MM.1S (cell line): ENCODE results near the gene TOR3A.

Source experiments
- DNase-seq: peaks from one replicate; pipeline ENCODE4 v3.0.0-alpha.2; 2015
- H2AFZ ChIP-seq: fragments of 300-600 bp; sonication (generic); 2 replicates; pipeline ENCODE4 v1.6.0; 2016; ENCODE audit warnings: antibody characterized with exemption, low read length
- H3F3A ChIP-seq: fragments of 300-600 bp; sonication (generic); 2 replicates; pipeline ENCODE4 v1.6.1; 2016; ENCODE audit warnings: mild to moderate bottlenecking, antibody characterized with exemption, low read length, moderate library complexity, mixed read lengths; ENCODE audit not compliant: insufficient read depth
- H3K27ac ChIP-seq: fragments of 300-600 bp; sonication (generic); 2 replicates; pipeline ENCODE4 v1.5.1; 2016; ENCODE audit warnings: mild to moderate bottlenecking, low read length
- H3K27me3 ChIP-seq: fragments of 300-600 bp; sonication (generic); replicated peaks from 2 replicates; pipeline ENCODE4 v1.6.0; 2016; ENCODE audit warnings: low read length; ENCODE audit not compliant: insufficient read depth
- H3K36me3 ChIP-seq: fragments of 300-600 bp; sonication (generic); replicated peaks from 2 replicates; pipeline ENCODE4 v1.6.1; 2016; ENCODE audit warnings: mild to moderate bottlenecking, low read length, mixed read lengths; ENCODE audit not compliant: insufficient read depth
- H3K4me1 ChIP-seq: fragments of 300-600 bp; sonication (generic); 2 replicates; pipeline ENCODE4 v1.6.1; 2016; ENCODE audit warnings: low read length, mixed read lengths
- H3K4me2 ChIP-seq: fragments of 300-600 bp; sonication (generic); 2 replicates; pipeline ENCODE4 v1.6.0; 2016; ENCODE audit warnings: low read depth, low read length
- H3K4me3 ChIP-seq: fragments of 300-600 bp; sonication (generic); 2 replicates; pipeline ENCODE4 v1.5.1; 2016; ENCODE audit warnings: low read length, mixed read lengths
- H3K79me2 ChIP-seq: fragments of 300-600 bp; sonication (generic); 2 replicates; pipeline ENCODE4 v1.6.1; 2016; ENCODE audit warnings: mixed run types, low read length, mixed read lengths
- H3K9ac ChIP-seq: fragments of 300-600 bp; sonication (generic); 2 replicates; pipeline ENCODE4 v1.6.1; 2016; ENCODE audit warnings: low read length, mixed read lengths
- H3K9me2 ChIP-seq: fragments of 300-600 bp; sonication (generic); replicated peaks from 2 replicates; pipeline ENCODE4 v1.6.1; 2016; ENCODE audit warnings: mild to moderate bottlenecking, low read length, mixed read lengths; ENCODE audit not compliant: insufficient read depth
- H3K9me3 ChIP-seq: fragments of 300-600 bp; sonication (generic); replicated peaks from 2 replicates; pipeline ENCODE4 v1.6.1; 2016; ENCODE audit warnings: mild to moderate bottlenecking, low read length, mixed read lengths; ENCODE audit not compliant: insufficient read depth
- H4K20me1 ChIP-seq: fragments of 300-600 bp; sonication (generic); 2 replicates; pipeline ENCODE4 v1.6.1; 2016; ENCODE audit warnings: mild to moderate bottlenecking, low read length, moderate library complexity, mixed read lengths; ENCODE audit not compliant: insufficient read depth
- CTCF ChIP-seq: fragments of 300-600 bp; sonication (generic); IDR thresholded peaks from 2 replicates; pipeline ENCODE4 v1.5.1; 2016; ENCODE audit warnings: antibody characterized with exemption, low read length, mixed read lengths
- EZH2 ChIP-seq: fragments of 300-600 bp; sonication (generic); optimal IDR thresholded peaks from 2 replicates; pipeline ENCODE3; 2017; ENCODE audit warnings: low read depth, mild to moderate bottlenecking, antibody characterized with exemption, low read length, mixed read lengths
- EZH2phosphoT487 ChIP-seq: fragments of 300-600 bp; sonication (generic); IDR thresholded peaks from 2 replicates; pipeline ENCODE4 v1.6.1; 2018; ENCODE audit warnings: antibody characterized with exemption, low read length

The TOR3A gene

GRCh38 chr1:179115181-179115580 lies 33.3 kb downstream of the TOR3A start:
- no peaks in the 10 kb centered on the region for H3K9me3 ChIP-seq
- TF ChIP-seq EZH2, result no peak
- no peak for TF ChIP-seq CTCF
- TF ChIP-seq EZH2phosphoT487, result no peak
- H3K9ac ChIP-seq, result no peak overlapping the region
- H3K9me2 ChIP-seq, result no peaks in the 10 kb centered on the region
- no peak overlapping the region for H3K4me2 ChIP-seq
- no peak overlapping the region for H2AFZ ChIP-seq
- no peaks in the 10 kb centered on the region for H3K27me3 ChIP-seq
- H3K36me3 ChIP-seq, result 0 out of 2 replicates have a peak, but pooled peaks cover 6% of the 10 kb centered on the region
- no peaks in the 10 kb centered on the region for H4K20me1 ChIP-seq
- H3K79me2 ChIP-seq, result no peaks in the 10 kb centered on the region
- H3K4me3 ChIP-seq, result no peak overlapping the region
- H3F3A ChIP-seq, result no peaks in the 10 kb centered on the region
- no peak overlapping the region for H3K27ac ChIP-seq
- no peaks in the 10 kb centered on the region for H3K4me1 ChIP-seq
- no peak for DNase-seq

- Histone ChIP-seq H3K9ac (no peak overlapping the region), H3K4me2 (no peak overlapping the region), H2AFZ (no peak overlapping the region), H3K27me3 (no peaks in the 10 kb centered on the region), H3K9me2 (no peaks in the 10 kb centered on the region), H3K4me1 (no peaks in the 10 kb centered on the region), H3F3A (no peaks in the 10 kb centered on the region), H3K79me2 (no peaks in the 10 kb centered on the region), H3K9me3 (no peaks in the 10 kb centered on the region), H3K4me3 (no peak overlapping the region), H4K20me1 (no peaks in the 10 kb centered on the region), H3K27ac (no peak overlapping the region), H3K36me3 (0 out of 2 replicates have a peak, but pooled peaks cover 10% of the 10 kb centered on the region)
- TF ChIP-seq CTCF (no peak), EZH2 (no peak), EZH2phosphoT487 (no peak)
- no peak for DNase-seq
Measured at GRCh38 chr1:179119513-179119912, 37.6 kb downstream of the TOR3A start.

- H2AFZ ChIP-seq, result no peak overlapping the region
- no peaks in the 10 kb centered on the region for H3F3A ChIP-seq
- no peaks in the 10 kb centered on the region for H4K20me1 ChIP-seq
- H3K36me3 ChIP-seq, result 0 out of 2 replicates have a peak, but pooled peaks cover 10% of the 10 kb centered on the region
- H3K9me3 ChIP-seq, result no peaks in the 10 kb centered on the region
- no peaks in the 10 kb centered on the region for H3K9me2 ChIP-seq
- no peaks in the 10 kb centered on the region for H3K79me2 ChIP-seq
- no peak for TF ChIP-seq EZH2phosphoT487
- no peak for TF ChIP-seq EZH2
- no peak for TF ChIP-seq CTCF
- no peaks in the 10 kb centered on the region for H3K27me3 ChIP-seq
- H3K4me3 ChIP-seq, result no peak overlapping the region
- no peak overlapping the region for H3K4me2 ChIP-seq
- no peak for DNase-seq
- H3K27ac ChIP-seq, result no peak overlapping the region
- no peak overlapping the region for H3K9ac ChIP-seq
- no peaks in the 10 kb centered on the region for H3K4me1 ChIP-seq
Measured at GRCh38 chr1:179120736-179121135, 38.9 kb downstream of the TOR3A start.
